ENCODE measurements around the gene ACYP2. TPM values are rescaled to one million over a fixed set of nuclear protein-coding genes. Genes with fewer than 3 reads are reported as not detected.
"Not testable (repeated sequence)": the region's sequence is repeated elsewhere in the genome, so short reads cannot be mapped to it uniquely, and the experiment has no call there.

The ACYP2 gene
- total and polyA plus RNA-seq, 5 donors, result 47.1 to 122 (median 64.9) TPM

DNA sequence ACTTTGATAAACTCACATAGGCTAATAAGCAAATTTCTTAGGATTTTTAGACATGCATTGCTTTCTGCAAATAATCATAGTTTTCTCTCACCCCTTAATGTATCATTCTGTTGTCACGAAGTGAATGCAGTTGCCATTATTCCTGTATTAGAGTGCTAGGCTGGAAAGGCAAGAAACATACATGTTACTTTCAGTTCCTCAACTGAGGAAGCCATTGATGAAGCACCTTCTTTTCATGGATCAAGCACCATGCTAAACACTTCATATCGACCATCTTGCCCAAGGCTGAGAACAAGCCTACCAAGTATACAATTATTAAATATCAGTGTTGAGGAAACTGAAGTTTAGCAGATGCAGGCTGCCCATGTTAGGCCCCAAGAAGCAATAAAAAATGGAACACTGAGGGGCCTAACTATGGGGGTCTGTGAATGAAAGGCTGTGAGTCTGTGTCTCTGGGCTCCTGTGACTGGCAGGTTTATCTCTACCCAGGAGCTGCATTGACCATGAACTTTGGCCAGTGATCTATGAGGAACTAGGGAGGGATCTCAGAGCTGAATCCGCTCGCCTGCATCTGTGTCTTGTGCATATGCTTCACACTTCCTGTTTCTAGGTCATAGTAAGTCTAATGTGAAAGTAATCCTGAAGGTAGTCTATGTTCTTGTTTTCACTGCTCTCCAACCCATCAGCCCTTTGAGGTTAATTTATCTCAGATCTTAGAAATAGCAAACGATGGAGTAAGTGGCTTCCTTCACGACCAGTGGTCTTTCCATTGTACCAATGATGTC lies 156.6 kb downstream of the ACYP2 start:
- intact Hi-C loops (cut with DNase I), result no loop called here
- ATAC-seq (no peak), DNase-seq (no peak)
- Histone ChIP-seq H3K4me3 (ENCODE audit: low read length) (no peak overlapping the region), H3K27me3 (ENCODE audit: control insufficient read depth, insufficient read depth) (no peaks in the 10 kb centered on the region), H3K4me1 (ENCODE audit: control insufficient read depth, insufficient read depth, low read length) (no peaks in the 10 kb centered on the region), H3K9me3 (ENCODE audit: control insufficient read depth, low read length) (no peaks in the 10 kb centered on the region), H3K27ac (ENCODE audit: low read length) (no peak overlapping the region)
- 96% methylated on average over 6 of the region's 6 CpGs for whole genome bisulfite sequencing

DNA sequence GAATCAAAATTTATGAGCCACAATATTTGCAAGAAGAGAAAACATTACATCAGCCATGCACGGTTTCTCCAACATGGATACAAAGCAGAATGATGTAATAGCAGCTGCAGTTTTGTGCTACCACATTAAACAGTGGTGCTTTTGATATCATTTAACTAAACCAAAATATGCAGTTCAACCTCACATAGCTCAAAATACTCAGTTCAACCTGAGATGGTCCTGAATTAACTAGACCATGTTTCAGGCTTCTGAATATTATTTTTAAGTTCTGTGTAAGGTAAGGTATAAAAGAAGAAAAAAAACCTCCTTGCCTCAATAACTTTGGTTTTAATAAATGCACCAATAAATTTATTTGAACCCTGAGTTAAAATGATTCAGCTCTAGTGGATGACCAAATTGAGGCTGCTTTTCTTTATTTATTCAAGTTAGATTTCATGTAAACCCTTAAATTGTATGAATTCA lies 159.4 kb downstream of the ACYP2 start:
- DNase-seq (no peak), ATAC-seq (peak in 1 of 2 donors; percentile 29)
- Histone ChIP-seq H3K9me3 (ENCODE audit: control insufficient read depth, low read length) (no peaks in the 10 kb centered on the region), H3K4me1 (ENCODE audit: control insufficient read depth, insufficient read depth, low read length) (no peaks in the 10 kb centered on the region), H3K27ac (ENCODE audit: low read length) (no peak overlapping the region), H3K27me3 (ENCODE audit: control insufficient read depth, insufficient read depth) (no peaks in the 10 kb centered on the region), H3K4me3 (ENCODE audit: low read length) (no peak overlapping the region)
- intact Hi-C loops (cut with DNase I), result no loop called here
- 67% methylated on average over 1 of the region's 1 CpG for WGBS

DNA sequence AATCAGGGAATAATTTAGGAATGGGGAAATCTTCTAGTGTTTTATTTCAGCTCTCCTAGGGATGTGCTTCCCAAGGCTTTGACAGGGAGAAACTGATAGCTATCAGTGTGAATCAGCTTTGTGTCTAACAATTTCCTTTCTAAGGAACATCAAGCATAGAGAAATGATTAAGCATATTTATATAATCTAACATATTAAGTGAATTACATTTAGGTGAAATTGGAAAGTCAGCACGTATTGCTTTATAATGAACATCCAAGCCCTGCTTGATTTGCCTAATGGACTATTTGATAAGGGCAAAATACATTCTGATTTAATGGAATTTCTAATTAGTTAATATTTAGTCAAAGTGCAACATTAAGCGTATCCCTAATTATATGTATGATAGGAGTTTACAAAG lies 160.1 kb downstream of the ACYP2 start:
- H3K9me3 ChIP-seq (ENCODE audit: control insufficient read depth, low read length), result no peaks in the 10 kb centered on the region
- H3K4me1 ChIP-seq (ENCODE audit: control insufficient read depth, insufficient read depth, low read length), result no peaks in the 10 kb centered on the region
- DNase-seq (no peak), ATAC-seq (no peak)
- no peak overlapping the region for H3K4me3 ChIP-seq (ENCODE audit: low read length)
- no peak overlapping the region for H3K27ac ChIP-seq (ENCODE audit: low read length)
- no peaks in the 10 kb centered on the region for H3K27me3 ChIP-seq (ENCODE audit: control insufficient read depth, insufficient read depth)
- WGBS, result 71% methylated on average over 2 of the region's 2 CpGs
- intact Hi-C loops (cut with DNase I), result no loop called here

DNA sequence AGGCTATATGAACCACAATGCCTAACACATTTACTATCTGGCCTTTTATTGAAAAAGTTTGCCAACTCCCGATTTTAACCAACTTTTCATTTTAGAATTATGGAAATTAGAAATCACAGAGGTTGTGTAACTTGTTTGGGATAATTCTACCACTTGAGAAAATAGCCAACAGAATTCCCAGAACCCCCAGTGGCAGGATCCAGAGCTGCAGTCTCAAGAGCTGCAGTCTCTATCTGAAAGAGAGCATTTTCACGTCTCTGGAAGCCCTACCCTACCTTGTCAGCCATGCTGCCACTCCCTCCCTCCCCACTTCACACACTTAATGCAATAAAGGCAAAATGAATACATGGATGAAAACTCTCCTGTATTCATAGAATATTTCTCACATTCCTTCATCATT lies 164.0 kb downstream of the ACYP2 start:
- ATAC-seq, result no peak
- intact Hi-C loops (cut with DNase I), result no loop called here
- no peaks in the 10 kb centered on the region for H3K9me3 ChIP-seq (ENCODE audit: control insufficient read depth, low read length)
- H3K27me3 ChIP-seq (ENCODE audit: control insufficient read depth, insufficient read depth), result no peaks in the 10 kb centered on the region
- 79% methylated on average over 2 of the region's 2 CpGs for WGBS
- DNase-seq, result peak in 1 of 3 donors; percentile 55
- no peak overlapping the region for H3K4me3 ChIP-seq (ENCODE audit: low read length)
- no peak overlapping the region for H3K27ac ChIP-seq (ENCODE audit: low read length)
- H3K4me1 ChIP-seq (ENCODE audit: control insufficient read depth, insufficient read depth, low read length), result no peaks in the 10 kb centered on the region

DNA sequence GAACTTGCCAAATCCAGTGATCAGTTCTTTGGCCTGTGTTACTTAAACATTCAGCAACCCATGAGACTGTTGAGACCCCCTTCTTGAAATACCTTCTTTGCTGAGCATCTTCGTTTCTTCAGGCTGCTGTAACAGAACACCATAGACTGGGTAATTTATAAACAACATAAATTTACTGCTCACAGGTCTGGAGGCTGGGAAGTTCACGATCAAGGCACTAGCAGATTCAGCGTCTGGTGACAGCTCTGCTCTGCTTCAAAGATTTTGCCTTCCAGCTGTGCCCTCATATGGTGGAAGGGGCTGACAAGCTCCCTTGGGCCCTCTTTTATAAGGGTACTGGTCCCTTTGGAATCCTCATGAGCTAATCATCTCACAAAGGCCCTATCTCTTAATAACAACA lies 169.4 kb downstream of the ACYP2 start:
- no peak for ATAC-seq
- DNase-seq, result no peak
- Histone ChIP-seq H3K4me3 (ENCODE audit: low read length) (no peak overlapping the region), H3K9me3 (ENCODE audit: control insufficient read depth, low read length) (no peaks in the 10 kb centered on the region), H3K27ac (ENCODE audit: low read length) (no peak overlapping the region), H3K27me3 (ENCODE audit: control insufficient read depth, insufficient read depth) (no peaks in the 10 kb centered on the region), H3K4me1 (ENCODE audit: control insufficient read depth, insufficient read depth, low read length) (no peaks in the 10 kb centered on the region)
- intact Hi-C loops (cut with DNase I), result no loop called here
- 98% methylated on average over 3 of the region's 3 CpGs for WGBS

DNA sequence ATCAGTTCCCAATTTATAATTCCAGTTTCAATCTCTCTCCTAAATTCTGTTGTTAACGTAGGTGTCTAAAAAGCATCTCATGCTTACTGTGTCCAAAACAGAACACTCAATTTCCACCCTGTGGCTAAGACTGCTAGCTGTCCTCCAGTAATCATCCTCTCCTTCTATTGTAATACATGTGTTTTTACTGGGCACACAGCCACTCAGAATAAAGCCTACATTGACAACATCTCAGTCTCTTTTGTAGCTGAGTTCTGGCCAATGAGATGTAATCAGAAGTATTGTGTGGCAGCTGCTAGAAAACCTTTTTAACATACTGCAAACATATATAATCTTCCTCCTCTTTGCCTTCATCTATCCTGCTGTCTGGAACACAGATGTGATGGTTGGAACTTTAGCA lies 170.0 kb downstream of the ACYP2 start:
- WGBS, result 98% methylated on average over 1 of the region's 1 CpG
- no peak for ATAC-seq
- Histone ChIP-seq H3K27me3 (ENCODE audit: control insufficient read depth, insufficient read depth) (no peaks in the 10 kb centered on the region), H3K4me3 (ENCODE audit: low read length) (no peak overlapping the region), H3K27ac (ENCODE audit: low read length) (no peak overlapping the region), H3K4me1 (ENCODE audit: control insufficient read depth, insufficient read depth, low read length) (no peaks in the 10 kb centered on the region), H3K9me3 (ENCODE audit: control insufficient read depth, low read length) (no peaks in the 10 kb centered on the region)
- intact Hi-C loops (cut with DNase I), result no loop called here
- no peak for DNase-seq

DNA sequence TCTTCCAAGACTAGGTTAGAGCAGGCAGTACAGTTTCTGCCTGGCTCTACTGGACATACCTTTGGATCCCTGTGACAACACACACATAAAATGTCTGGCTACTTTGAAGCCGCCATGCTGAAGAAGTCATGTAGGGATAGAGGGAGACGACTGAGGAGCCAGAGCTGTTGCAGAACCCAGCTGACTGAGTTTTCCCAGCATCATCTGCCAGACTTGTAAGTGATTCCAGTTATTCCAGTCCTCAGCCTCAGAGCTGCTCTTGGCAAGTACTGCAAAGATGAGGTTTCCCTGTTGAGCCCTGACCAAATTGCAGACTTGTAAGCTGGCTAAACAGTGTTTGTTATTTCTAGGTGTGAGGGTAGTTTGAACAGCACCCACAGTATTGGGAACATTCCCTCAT lies 172.1 kb downstream of the ACYP2 start:
- DNase-seq, result peak in 2 of 3 donors; percentile 20 to 36
- 65% methylated on average over 2 of the region's 2 CpGs for WGBS
- peak; percentile 77 to 82 for ATAC-seq
- intact Hi-C loops (cut with DNase I), result no loop called here
- Histone ChIP-seq H3K4me1 (ENCODE audit: control insufficient read depth, insufficient read depth, low read length) (peaks cover 4% of the 10 kb centered on the region), H3K27me3 (ENCODE audit: control insufficient read depth, insufficient read depth) (no peaks in the 10 kb centered on the region), H3K4me3 (ENCODE audit: low read length) (no peak overlapping the region), H3K27ac (ENCODE audit: low read length) (no peak overlapping the region), H3K9me3 (ENCODE audit: control insufficient read depth, low read length) (no peaks in the 10 kb centered on the region)

DNA sequence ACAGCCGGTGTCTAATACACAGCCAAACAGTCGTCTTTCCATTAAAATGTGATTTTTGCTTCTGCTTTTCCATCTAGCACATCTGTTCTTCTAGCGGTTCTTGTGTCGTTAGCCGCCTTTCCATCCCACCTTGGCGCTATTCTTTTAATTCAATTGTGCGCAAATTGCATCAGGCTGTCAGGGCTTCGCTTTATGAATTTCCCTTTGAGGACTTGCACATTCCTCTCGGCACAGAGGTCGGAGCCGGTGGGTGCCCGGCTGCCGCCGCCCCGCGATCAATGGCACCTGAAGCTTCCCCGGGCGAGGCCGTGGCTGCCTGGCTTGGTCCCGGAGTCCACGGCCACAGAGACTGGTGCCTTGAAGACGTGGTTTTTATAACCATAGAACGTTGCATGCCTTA lies 174.5 kb downstream of the ACYP2 start:
- no peak for ATAC-seq
- no peaks in the 10 kb centered on the region for H3K27me3 ChIP-seq (ENCODE audit: control insufficient read depth, insufficient read depth)
- H3K9me3 ChIP-seq (ENCODE audit: control insufficient read depth, low read length), result no peaks in the 10 kb centered on the region
- H3K27ac ChIP-seq (ENCODE audit: low read length), result no peak overlapping the region
- WGBS, result 81% methylated on average over 23 of the region's 23 CpGs
- DNase-seq, result peak in 1 of 3 donors; percentile 38
- peaks cover 4% of the 10 kb centered on the region for H3K4me1 ChIP-seq (ENCODE audit: control insufficient read depth, insufficient read depth, low read length)
- H3K4me3 ChIP-seq (ENCODE audit: low read length), result no peak overlapping the region
- intact Hi-C loops (cut with DNase I), result no loop called here

DNA sequence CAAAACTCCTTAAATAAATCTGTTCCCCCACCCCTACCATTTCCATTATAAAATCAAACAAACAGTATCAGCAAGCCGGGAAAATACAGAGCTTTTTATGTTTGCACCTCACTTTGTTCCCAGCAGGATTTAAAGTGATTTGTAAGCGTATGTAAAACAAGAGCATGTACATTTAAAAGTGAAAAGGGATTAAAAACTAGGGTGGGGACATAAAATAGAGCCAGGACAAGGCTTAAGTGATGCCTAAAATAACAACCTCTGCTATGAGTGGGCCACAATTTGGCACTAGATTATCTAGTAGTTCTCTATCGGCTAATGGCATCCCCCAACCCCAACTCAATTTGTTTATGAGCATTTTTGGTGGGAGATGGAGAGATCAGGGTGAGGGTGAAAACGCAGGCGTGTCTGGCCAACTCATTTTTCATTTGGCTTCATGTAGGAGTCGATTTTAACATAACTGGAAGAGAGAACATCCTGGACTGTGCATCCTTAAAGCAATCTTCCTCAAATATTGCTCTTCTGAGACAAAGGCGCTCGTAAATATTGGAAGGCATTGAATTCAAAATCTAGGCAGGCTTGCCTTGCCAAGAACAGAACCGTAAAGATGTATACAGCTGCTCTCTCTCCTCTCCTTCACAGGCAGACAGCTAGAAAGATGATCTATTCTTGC lies 175.1 kb downstream of the ACYP2 start:
- peaks cover 4% of the 10 kb centered on the region for H3K4me1 ChIP-seq (ENCODE audit: control insufficient read depth, insufficient read depth, low read length)
- no peaks in the 10 kb centered on the region for H3K27me3 ChIP-seq (ENCODE audit: control insufficient read depth, insufficient read depth)
- H3K9me3 ChIP-seq (ENCODE audit: control insufficient read depth, low read length), result no peaks in the 10 kb centered on the region
- no peak overlapping the region for H3K4me3 ChIP-seq (ENCODE audit: low read length)
- H3K27ac ChIP-seq (ENCODE audit: low read length), result no peak overlapping the region
- DNase-seq (no peak), ATAC-seq (no peak)
- WGBS, result 59% methylated on average over 9 of the region's 9 CpGs
- intact Hi-C loops (cut with DNase I), result no loop called here

DNA sequence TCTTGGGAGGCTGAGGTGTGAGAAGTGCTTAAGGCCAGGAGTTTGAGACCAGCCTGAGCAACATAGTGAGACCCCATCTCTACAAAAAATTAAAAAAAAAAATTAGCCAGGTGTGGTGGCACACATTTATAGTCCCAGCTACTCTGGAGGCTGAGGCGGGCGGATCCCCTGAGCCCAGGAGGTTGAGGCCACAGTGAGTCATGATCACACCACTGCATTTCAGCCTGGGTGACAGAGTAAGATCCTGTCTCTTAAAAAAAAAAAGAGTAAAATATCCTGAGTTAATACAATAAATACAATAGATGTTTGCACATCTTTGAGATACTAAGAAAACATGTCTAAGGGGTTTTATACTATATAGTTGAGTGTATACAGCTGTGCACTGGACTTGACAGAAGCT lies 179.2 kb downstream of the ACYP2 start:
- 98% methylated on average over 2 of the region's 2 CpGs for WGBS
- ATAC-seq; H3K27ac ChIP-seq (ENCODE audit: low read length); H3K4me3 ChIP-seq (ENCODE audit: low read length); DNase-seq; H3K9me3 ChIP-seq (ENCODE audit: control insufficient read depth, low read length); H3K27me3 ChIP-seq (ENCODE audit: control insufficient read depth, insufficient read depth); H3K4me1 ChIP-seq (ENCODE audit: control insufficient read depth, insufficient read depth, low read length); intact Hi-C loops (cut with DNase I): not testable (repeated sequence)

DNA sequence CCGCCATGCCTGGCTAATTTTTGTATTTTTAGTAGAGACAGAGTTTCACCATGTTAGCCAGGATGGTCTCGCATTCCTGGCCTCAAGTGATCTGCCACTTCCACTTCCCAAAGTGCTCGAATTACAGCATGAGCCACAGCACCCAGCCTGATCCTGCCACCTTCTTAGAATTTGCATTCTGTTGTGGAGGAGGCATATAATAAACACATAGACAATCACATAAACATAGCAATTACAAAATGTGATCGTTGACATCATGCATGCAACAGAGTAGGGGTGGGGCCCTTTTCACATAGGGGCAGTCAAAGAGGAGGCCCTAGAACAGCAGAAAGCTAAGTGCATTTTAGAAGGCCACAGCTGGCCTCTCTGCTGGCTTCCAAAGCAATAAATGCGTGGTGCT lies 180.5 kb downstream of the ACYP2 start:
- H3K4me1 ChIP-seq (ENCODE audit: control insufficient read depth, insufficient read depth, low read length), result peaks cover 4% of the 10 kb centered on the region
- intact Hi-C loops (cut with DNase I), result no loop called here
- no peak overlapping the region for H3K4me3 ChIP-seq (ENCODE audit: low read length)
- H3K9me3 ChIP-seq (ENCODE audit: control insufficient read depth, low read length), result no peaks in the 10 kb centered on the region
- WGBS, result 88% methylated on average over 5 of the region's 5 CpGs
- H3K27me3 ChIP-seq (ENCODE audit: control insufficient read depth, insufficient read depth), result no peaks in the 10 kb centered on the region
- DNase-seq, result no peak
- no peak overlapping the region for H3K27ac ChIP-seq (ENCODE audit: low read length)
- no peak for ATAC-seq

All from right cardiac atrium (tissue), 5 donors.